Sciatic nerve (tissue), 2 donors: ENCODE results near the gene CAGE1. TPM values are rescaled to one million over a fixed set of nuclear protein-coding genes. Genes with fewer than 3 reads are reported as not detected.
A peak's percentile ranks its signal among the peaks of the same experiment; 100 is the strongest.
"Not testable (repeated sequence)": the region's sequence is repeated elsewhere in the genome, so short reads cannot be mapped to it uniquely, and the experiment has no call there.

ENCODE experiments used
- ATAC-seq: fragments of 200-7000 bp; cut with Tn5 transposase; one replicate; pipeline ENCODE4 v1.9.1; 2020; ENCODE audit warnings: mild to moderate bottlenecking, moderate library complexity
- DNase-seq: peaks from one replicate; pipeline ENCODE4 v3.0.0-alpha.2; 2020; ENCODE audit warnings: low spot score
- intact Hi-C: fragments of 100-400 bp; cut with DNase I; formaldehyde crosslinking; loops from one replicate; pipeline ENCODE4 v1.14.2; 2022
- total RNA-seq: library from RNA; stranded (reverse); fragmentation: NEBNext Ultra II Directional; extraction: Animal tissue kit (Norgen Biotek cat#: 25700); gene quantifications from one replicate; pipeline ENCODE4 v1.2.1, GENCODE V29; 2021
- donor health status: DM: no; HTN: no; CAD: no.
- donor health status: DM: no; HTN: no; CAD: no.

Gene CAGE1
- total RNA-seq, 1 donor from 2014 or later: not detected

DNA sequence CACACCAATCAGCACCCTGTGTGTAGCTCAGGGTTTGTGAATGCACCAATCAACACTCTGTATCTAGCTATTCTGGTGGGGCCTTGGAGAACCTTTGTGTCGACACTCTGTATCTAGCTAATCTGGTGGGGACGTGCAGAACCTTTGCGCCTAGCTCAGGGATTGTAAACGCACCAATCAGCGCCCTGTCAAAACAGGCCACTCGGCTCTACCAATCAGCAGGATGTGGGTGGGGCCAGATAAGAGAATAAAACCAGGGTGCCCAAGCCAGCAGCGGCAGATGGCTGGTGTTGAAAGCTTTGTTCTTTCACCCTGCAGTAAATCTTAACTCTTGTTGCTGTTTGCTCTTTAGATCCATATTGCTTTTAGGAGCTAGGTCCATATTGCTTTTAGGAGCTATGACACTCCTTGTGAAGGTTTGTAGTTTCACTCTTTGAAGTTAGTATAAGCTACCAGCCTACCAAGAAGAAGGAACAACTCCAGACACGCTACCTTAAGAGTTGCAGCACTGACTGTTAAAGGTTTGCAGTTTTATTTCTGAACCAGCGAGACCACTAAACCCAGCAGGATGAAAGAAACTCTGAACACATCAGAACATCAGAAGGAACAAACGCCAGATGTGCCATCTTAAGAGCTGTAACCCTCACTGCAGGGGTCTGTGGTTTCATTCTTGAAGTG lies 44.6 kb downstream of the CAGE1 start:
- intact Hi-C loops, DNase-seq, ATAC-seq: not testable (repeated sequence)

DNA sequence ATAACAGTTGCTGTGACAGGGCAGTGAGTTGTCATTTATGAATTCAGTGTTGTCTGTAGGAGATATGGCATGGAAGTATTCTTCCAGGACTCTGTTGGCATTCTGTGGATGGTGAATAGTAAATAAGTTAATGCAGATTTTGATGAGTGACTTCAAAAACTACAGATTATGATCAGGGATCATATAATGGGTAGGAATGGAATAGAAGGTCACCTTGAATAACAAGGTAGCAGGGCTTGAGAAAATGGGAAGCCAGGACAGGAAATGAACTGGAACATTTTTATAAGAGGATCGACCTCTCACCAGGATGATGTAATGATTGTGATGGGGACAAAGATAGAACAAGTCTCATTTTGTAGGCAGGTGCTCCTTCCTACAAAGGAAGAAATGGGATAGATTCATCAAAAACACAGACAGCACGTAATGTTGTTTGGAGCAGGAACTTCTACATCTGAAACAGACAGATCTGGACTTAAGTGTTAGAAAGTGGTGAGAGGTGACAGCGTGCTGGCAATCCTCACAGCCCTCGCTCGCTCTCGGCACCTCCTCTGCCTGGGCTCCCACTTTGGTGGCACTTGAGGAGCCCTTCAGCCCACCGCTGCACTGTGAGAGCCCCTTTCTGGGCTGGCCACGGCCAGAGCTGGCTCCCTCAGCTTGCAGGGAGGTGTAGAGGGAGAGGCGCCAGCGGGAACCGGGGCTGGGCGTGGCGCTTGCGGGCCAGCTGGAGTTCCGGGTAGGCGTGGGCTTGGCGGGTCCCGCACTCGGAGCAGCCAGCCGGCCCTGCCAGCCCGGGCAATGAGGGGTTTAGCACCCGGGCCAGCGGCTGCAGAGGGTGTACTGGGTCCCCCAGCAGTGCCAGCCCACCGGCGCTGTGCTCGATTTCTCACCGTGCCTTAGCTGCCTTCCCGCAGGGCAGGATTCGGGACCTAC lies 45.7 kb downstream of the CAGE1 start:
- no peak for DNase-seq
- intact Hi-C loops: no loop called here
- no peak for ATAC-seq

DNA sequence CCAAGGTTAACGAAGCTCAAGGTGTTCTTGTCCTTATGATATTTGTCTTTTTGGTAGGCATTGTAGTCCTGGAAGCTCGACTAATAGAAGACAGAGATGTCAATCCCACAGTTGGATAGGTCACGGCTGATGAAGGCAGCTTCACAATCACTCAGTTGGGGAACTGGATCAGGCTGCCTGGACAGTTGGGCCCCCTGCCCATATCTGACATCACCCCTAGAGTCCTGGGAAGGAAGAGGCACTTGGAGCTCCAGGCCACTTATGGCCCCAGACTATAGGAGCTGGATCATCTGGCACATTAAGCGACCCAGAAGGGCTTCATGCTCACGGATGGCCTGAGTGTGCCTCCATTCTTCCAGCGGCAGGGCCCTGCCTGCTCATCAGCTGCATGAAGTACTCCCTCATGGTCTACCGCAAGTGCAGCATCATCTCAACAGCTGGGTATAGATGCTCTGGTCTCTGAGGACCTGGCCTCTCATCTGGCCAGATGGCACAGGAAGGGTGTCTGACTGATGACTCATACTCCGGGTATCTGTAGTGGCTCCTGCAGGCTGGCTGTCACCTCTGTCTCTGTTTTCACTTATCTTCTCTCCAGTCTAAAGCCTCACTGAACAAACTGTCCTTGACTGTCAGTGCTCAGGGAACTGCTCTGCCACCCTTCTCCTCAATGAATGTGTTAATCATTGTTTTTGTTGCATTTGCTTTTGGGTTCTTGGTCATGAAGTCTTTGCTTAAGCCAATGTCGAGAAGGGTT lies 47.4 kb downstream of the CAGE1 start:
- DNase-seq (no peak), ATAC-seq (no peak)
- intact Hi-C loops: no loop called here

DNA sequence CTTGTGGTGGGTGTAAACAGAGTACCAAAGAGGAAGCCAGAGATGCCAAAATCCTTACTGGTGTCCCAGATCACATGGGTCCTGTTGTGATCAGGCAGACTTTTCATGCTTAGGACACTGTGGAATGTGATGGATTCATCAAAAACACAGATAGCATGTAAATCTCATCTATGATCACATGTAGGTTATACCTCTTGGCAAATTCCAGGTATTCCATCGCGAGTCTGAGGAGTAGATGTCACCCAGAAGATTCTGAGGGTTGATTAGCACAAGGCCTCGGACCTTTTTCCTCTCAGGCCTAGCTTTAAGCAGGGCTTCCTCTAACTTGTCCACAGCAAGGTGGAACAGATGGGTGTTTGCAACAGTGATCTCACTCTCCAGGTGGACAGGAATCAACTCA lies 48.3 kb downstream of the CAGE1 start:
- intact Hi-C loops: no loop called here

DNA sequence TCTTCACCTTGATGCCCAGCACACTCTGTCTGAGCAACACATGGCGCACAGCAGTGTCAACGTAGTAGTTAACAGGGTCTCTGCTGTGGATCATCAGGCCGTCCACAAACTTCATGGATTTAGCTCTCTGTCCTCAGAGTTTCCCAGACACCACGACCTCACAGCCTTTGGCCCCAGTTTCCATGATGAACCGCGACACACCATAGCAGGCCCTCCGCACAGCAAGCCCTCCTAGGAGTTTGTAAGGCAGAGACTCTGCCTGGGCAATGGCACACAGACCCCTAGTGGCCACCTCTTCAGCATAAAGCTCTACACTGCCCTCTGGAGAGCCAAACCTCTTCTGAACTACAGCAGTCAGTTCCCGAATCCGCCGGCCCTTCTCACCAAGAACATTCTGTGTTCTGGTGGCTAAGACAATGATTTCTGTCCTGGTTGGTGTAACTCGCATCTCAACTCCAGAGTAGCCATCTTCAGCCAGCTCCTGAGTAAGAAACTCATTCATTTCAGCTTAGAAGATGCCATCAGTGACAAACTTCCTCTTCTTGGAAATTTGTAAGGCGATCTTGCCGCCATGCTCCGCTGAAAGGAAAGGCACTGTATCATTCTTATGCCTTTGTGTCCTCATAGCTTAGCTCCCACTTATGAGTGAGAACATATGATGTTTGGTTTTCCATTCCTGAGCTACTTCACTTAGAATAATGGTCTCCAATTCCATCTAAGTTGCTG lies 50.4 kb downstream of the CAGE1 start:
- ATAC-seq, intact Hi-C loops, DNase-seq: not testable (repeated sequence)

More for the DNA sequence above, 48.3 kb downstream of the CAGE1 start:
- DNase-seq (no peak), ATAC-seq (no peak)

DNA sequence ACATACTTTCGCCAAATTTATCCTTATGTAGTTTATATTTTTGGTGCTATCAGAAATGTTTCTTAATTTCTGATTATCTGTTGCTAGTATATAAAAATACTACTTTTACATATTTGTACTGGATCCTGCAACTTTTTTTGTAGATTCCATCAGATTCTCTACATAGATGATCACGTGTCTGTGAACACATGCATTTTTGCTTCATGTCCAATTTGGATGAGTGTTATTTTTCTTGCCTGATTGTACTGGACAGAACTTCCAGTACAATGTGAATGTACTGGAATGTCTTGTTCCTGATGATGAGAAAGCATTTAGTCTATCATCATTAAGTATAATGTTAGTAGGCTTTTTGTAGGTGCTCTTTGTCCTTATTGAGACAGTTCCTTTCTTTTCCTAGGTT lies 51.5 kb downstream of the CAGE1 start:
- no peak for ATAC-seq
- DNase-seq: no peak
- intact Hi-C loops: no loop called here

DNA sequence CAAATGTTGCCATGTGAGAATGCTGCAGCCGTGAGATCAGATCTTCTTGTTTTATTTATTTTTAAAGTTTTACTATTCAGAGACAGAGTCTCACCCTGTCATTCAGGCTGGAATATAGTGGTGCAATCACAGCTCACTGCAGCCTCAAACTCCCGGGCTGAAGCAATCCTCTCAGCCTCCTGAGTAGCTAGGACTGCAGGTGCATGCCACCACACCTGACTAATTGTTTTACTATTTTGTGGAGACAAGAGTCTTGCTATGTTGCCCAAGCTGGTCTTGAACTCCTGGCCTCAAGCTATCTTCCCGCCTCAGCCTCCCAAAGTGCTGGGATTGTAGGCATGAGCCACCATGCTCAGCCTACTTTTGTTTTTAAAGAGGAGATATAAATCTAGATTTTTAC lies 54.0 kb downstream of the CAGE1 start:
- no peak for ATAC-seq
- DNase-seq: no peak
- intact Hi-C loops: no loop called here

DNA sequence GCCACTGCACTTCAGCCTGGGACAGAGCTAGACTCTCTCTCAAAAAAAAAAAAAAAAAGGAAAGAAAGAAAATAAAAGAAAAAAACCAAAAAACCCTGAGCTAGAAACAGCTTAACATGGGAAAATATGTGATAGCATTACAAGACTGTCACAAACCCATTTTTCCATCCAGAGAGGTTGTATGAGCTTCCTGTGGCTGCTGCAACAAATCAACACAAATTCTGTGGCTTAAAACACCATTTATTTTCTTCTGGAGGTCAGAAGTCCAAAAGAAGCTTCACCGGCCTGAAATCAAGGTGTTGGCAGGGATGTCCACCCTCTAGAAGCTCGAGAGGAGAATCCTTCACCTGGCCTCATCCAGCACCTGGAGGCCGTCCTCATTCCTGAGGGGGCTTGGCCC lies 54.9 kb downstream of the CAGE1 start:
- DNase-seq (no peak), ATAC-seq (no peak)
- intact Hi-C loops: no loop called here

DNA sequence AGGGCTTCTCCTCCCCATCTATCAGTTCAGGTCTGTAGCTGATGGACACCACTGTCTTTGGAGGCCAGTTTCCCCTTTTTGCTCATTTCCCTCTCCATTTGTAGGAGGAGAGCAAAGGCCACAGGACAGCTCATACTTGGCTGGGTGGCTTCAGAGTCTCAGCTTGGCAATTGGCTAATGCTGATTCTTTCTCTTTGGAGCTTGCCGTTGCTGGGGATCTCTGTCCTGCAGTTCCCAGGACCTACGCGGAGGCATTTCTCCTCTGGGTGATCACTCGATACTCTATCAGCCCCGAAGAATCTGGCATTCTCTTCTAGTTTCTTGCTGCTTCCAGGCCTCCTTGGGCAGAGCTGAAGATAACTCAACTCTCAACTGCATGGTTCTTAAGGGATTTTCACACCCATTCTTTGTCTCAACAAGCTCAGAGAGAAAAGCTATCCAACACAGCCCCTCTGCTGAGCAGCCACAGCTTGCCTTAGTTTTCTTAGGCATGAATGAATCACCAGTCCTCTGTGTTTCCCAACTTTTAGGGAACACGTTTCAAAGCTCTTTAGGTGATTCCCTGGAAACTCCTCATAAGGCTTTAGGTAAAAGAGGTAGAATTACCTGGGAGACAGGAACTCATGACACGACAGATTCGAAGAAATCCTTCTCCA lies 57.3 kb downstream of the CAGE1 start:
- ATAC-seq: no peak
- intact Hi-C loops: no loop called here
- no peak for DNase-seq

DNA sequence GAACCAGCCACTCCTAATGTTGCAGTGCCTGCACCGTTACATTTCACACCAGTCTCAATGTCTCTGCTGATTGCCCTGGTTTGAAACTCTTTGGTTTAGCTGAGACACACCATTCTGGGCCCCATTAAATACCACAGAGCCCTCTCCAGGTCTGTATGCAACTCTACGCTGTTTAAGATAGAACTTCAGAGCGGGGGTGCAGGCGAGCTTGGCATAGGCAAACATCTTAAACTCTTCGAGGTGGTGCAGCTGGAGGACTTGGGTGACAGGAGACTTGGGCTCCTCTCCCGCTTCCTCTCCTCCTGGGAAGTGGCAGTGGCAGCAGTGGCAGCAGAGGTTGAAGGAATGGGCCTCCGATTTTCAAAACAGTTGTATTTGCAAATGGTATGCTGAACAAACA lies 58.1 kb downstream of the CAGE1 start:
- intact Hi-C loops: no loop called here
- DNase-seq (no peak), ATAC-seq (no peak)

DNA sequence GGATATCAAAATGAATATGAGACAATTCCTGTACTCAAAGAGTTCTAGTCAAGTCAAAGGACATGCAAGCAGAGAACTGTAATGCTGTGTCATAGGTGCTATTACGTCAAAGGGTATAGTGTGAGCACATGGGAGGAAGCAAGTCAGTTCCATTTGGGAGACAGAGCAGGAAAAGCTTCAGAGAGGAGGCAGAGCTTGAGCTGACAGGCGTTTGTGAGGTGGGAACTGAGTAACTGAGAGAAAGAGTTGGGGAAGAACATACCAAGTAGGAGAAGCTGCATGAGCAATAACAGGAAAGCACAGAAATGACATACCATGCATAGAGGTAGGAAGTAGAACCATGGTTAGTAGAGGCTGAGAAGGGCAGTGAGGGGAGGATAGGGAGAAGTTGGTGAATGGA lies 61.3 kb downstream of the CAGE1 start:
- no peak for ATAC-seq
- DNase-seq: no peak
- intact Hi-C loops: no loop called here

DNA sequence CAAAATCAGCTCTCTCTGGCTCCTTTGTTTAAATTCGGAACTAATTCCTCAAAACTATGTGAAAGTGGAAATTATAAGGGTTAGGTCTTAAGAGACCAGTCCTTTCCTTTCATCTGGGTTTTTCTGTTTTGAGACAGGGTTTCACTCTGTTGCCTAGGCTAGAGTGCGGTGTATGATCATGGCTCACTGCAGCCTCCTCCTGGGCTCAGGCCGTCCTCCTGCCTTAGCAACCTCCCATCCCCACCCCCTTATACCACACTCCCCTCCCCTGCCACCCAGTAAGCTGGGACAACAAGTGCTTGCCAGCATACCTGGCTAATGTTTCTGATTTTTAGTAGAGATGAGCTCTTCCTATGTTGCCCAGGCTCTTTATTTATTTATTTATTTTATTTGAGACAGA lies 63.8 kb downstream of the CAGE1 start:
- DNase-seq: no peak
- intact Hi-C loops: no loop called here
- no peak for ATAC-seq

DNA sequence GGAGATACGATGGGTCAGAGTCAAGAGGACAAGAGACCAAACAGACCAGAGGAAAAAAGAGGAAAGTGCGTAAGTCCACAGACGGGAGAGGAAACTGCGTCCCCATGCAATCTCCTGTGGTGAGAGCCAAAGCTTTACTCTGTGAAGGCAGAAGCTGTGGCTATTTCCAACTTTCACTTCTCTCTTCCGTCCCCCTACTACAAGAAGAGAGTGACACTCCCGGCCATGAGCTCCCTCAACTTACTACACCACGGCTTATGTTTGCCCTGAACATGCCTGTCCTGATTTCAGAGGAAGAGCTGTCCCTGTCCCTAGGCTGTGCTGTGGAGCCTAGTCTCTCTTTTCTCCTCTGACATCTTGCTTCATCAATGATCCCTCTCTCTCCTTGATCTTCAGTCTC lies 65.0 kb downstream of the CAGE1 start:
- intact Hi-C loops: no loop called here
- ATAC-seq: peak; percentile 85
- DNase-seq: no peak

DNA sequence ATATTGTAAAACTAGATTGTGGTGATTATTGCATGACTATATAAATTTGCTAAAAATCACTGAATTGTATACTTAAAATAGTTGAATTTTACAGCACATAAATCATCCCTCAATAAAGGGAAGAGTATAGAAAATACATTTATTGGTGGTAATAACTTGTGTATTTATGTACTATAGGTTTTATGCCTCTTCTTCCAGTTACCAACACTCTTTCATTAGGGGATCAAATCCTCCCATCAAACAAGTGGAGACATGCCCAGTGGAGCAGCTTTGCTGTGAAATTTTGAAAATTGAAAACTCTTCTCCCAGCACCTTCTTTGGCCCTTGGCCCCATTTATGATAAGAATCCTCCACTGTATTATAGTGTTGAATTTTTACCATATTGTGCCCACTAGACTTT lies 66.5 kb downstream of the CAGE1 start:
- ATAC-seq (no peak), DNase-seq (no peak)
- intact Hi-C loops: no loop called here

DNA sequence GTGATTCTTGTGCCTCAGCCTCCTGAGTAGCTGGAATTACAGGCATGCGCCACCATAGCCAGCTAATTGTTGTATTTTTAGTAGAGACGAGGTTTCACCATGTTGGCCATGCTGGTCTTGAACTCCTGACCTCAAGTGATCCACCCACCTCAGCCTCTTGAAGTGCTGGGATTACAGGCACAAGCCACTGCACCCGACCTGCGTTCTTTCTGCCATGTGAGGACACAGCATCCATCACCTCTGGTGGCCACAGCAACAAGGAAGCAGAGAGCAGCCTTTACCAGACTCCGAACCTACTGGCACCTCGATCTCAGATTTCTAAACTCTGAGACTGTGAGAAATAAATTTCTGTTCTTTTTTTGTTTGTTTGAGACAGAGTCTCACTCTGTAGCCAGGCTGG lies 67.7 kb downstream of the CAGE1 start:
- ATAC-seq: not testable (repeated sequence)

DNA sequence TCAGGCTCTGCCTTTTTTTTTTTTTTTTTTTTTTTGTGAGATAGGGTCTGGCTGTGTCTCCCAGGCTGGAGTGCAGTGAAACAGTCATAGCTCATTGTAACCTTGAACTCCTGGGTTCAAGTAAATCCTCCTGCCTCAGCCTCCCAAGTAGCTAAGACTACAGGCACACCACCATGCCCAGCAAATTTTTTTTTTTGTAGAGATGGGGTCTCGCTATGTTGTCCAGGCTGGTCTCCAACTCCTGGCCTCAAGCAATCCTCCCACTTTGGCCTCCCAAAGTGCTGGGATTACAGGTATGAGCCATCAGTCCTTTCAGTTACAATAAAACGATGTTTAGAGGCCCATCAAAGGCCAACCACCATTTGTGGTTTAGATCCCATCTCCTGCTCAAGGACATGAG lies 70.1 kb downstream of the CAGE1 start:
- DNase-seq, intact Hi-C loops, ATAC-seq: not testable (repeated sequence)

More for the DNA sequence above, 67.7 kb downstream of the CAGE1 start:
- DNase-seq, intact Hi-C loops: not testable (repeated sequence)

DNA sequence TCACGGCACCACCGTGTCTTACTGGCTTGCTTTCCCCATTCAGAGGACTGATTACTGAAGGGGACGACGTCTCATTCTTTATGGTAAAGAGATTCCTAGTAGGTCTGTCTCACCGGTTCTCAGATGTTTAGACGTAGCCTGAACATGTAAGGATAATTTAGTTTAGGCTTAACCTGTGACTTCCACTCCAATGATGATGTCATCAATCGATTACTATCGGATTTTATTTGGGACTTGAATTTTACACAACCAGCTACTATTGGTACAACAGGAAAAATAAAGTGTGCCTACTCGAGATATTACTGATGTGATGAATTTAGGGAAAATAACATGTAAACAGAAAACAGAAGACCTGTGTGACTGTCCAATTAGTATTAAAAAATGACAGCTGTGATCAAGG lies 72.0 kb downstream of the CAGE1 start:
- intact Hi-C loops: no loop called here
- DNase-seq (no peak), ATAC-seq (no peak)

DNA sequence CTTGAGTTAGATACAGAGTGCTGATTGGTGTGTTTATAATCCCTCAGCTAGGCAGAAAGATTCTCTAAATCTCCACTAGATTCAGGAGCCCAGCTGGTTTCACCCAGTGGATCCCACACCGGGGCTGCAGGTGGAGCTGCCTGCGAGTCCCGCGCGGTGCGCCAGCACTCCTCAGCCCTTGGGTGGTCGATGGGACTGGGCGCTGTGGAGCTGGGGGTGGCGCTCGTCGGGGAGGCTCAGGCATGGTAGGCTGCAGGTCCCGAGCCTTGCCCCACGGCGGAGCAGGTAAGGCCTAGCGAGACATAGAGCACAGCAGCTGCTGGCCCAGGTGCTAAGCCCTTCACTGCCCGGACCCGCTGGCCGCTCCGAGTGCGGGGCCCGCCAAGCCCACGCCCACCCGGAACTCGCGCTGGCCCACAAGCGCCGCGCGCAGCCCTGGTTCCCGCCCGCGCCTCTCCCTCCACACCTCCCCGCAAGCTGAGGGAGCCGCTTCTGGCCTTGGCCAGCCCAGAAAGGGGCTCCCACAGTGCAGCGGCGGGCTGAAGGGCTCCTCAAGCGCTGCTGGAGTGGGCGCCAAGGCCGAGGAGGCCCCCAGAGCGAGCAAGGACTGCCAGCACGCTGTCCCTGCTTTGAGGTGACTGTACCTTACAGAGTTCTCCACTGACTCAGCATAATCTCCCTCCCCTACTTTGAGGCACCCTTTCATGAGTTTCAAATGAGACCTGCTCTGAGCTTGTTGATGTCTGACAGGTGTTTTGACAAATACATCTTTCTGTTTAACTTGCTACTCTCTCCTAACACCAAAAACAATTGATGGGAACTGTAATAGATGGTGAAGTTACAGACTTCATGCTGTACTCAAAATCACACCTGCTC lies 72.6 kb downstream of the CAGE1 start:
- intact Hi-C loops: no loop called here
- no peak for ATAC-seq
- DNase-seq: no peak
